Measurements from ENCODE around the gene NUMB. TPM values are rescaled to one million over a fixed set of nuclear protein-coding genes. Genes with fewer than 3 reads are reported as not detected.
A peak's percentile ranks its signal among the peaks of the same experiment; 100 is the strongest.

Gene NUMB
- total RNA-seq, 2 experiments from 2014 or later = 18.6 to 87.8 TPM

DNA sequence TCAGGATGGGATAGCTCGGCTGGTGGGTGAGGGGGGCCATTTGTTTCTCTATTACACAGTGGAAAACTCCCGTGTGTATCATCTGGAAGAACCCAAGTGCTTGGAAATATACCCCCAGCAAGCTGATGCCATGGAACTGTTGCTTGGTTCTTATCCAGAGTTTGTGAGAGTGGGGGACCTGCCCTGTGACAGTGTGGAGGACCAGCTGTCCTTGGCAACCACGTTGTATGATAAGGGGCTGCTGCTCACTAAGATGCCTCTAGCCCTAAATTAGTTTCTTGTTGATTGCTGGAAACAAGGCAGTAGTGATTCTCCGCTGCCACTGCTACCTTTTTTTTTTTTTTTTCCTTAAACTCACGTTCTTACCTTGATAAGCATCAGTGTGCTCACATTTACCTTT, 34.3 kb upstream of the NUMB start:
- ChIA-PET CTCF (ENCODE audit: unreplicated experiment) (no interaction called here), POLR2A (no interaction called here)
- Histone ChIP-seq H3K79me2 (ENCODE audit: insufficient read depth, low read depth, low read length) (peaks cover 39% of the 10 kb centered on the region), H3K9me2 (ENCODE audit: insufficient read depth, low read length) (no peaks in the 10 kb centered on the region), H3K9me3 (ENCODE audit: low read length) (peaks cover 6% of the 10 kb centered on the region; the same call in 1 of the 2 replicates), H4K20me1 (ENCODE audit: insufficient read depth, low read length) (peaks cover 10% of the 10 kb centered on the region; the same call in 1 of the 2 replicates), H3K27ac (ENCODE audit: low read depth, low read length, poor library complexity, severe bottlenecking) (no peak overlapping the region), H3K4me3 (ENCODE audit: low read depth, low read length, poor library complexity, severe bottlenecking) (peak overlapping the region; percentile 84), H2AFZ (ENCODE audit: low read length) (no peak overlapping the region), H3K36me3 (ENCODE audit: insufficient read depth, low read length) (peaks cover 32% of the 10 kb centered on the region), H3K4me2 (ENCODE audit: low read length) (peak overlapping the region; percentile 97), H3K4me1 (ENCODE audit: insufficient read depth, low read length, poor library complexity, severe bottlenecking) (peaks cover 35% of the 10 kb centered on the region)
- BruUV-seq (replicated peaks) = no TSS peak
- intact Hi-C loops (cut with micrococcal nuclease; ENCODE audit: unreplicated experiment) = loop anchor here (5.0 kb wide), 1 partner anchor 395 kb away; the partner anchor contains the start of gene ZNF410
- no peak for TF ChIP-seq EZH2phosphoT487 (IDR thresholded peaks at IDR 0.05; ENCODE audit: borderline replicate concordance, low read depth, low read length)
- TF ChIP-seq, protein P1, sequence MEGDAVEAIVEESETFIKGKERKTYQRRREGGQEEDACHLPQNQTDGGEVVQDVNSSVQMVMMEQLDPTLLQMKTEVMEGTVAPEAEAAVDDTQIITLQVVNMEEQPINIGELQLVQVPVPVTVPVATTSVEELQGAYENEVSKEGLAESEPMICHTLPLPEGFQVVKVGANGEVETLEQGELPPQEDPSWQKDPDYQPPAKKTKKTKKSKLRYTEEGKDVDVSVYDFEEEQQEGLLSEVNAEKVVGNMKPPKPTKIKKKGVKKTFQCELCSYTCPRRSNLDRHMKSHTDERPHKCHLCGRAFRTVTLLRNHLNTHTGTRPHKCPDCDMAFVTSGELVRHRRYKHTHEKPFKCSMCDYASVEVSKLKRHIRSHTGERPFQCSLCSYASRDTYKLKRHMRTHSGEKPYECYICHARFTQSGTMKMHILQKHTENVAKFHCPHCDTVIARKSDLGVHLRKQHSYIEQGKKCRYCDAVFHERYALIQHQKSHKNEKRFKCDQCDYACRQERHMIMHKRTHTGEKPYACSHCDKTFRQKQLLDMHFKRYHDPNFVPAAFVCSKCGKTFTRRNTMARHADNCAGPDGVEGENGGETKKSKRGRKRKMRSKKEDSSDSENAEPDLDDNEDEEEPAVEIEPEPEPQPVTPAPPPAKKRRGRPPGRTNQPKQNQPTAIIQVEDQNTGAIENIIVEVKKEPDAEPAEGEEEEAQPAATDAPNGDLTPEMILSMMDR (conservative IDR thresholded peaks at IDR 0.05; ENCODE audit: low read length) = no peak
- DNase-seq (ENCODE audit: low spot score) = no peak

DNA sequence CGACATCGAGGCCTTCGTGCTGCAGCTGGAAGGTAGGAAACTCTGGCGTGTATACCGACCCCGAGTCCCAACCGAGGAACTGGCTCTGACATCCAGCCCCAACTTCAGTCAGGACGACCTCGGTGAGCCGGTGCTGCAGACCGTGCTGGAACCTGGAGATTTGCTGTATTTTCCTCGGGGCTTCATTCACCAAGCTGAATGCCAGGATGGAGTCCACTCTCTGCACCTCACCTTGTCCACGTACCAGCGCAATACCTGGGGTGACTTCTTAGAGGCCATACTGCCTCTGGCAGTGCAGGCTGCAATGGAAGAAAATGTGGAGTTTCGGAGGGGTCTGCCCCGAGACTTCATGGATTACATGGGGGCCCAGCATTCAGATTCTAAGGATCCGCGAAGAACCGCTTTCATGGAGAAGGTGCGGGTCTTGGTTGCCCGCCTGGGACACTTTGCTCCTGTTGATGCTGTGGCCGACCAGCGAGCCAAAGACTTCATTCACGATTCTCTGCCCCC, 33.8 kb upstream of the NUMB start:
- H2AFZ ChIP-seq (ENCODE audit: low read length) = no peak overlapping the region
- no peak overlapping the region for H3K27ac ChIP-seq (ENCODE audit: low read depth, low read length, poor library complexity, severe bottlenecking)
- peaks cover 10% of the 10 kb centered on the region; the same call in 1 of the 2 replicates for H4K20me1 ChIP-seq (ENCODE audit: insufficient read depth, low read length)
- CTCF ChIA-PET (ENCODE audit: unreplicated experiment) = no interaction called here
- TF ChIP-seq EZH2phosphoT487 (IDR thresholded peaks at IDR 0.05; ENCODE audit: borderline replicate concordance, low read depth, low read length) = no peak
- TF ChIP-seq, protein P1 (conservative IDR thresholded peaks at IDR 0.05; ENCODE audit: low read length) = no peak
- no TSS peak for BruUV-seq (replicated peaks)
- no peak for DNase-seq (ENCODE audit: low spot score)
- peak overlapping the region; percentile 97 for H3K4me2 ChIP-seq (ENCODE audit: low read length)
- H3K9me3 ChIP-seq (ENCODE audit: low read length) = peaks cover 6% of the 10 kb centered on the region; the same call in 1 of the 2 replicates
- peaks cover 32% of the 10 kb centered on the region for H3K36me3 ChIP-seq (ENCODE audit: insufficient read depth, low read length)
- peak overlapping the region; percentile 84 for H3K4me3 ChIP-seq (ENCODE audit: low read depth, low read length, poor library complexity, severe bottlenecking)
- H3K4me1 ChIP-seq (ENCODE audit: insufficient read depth, low read length, poor library complexity, severe bottlenecking) = peaks cover 35% of the 10 kb centered on the region
- intact Hi-C loops (cut with micrococcal nuclease; ENCODE audit: unreplicated experiment) = loop anchor here (5.0 kb wide), 1 partner anchor 395 kb away; the partner anchor contains the start of gene ZNF410
- H3K9me2 ChIP-seq (ENCODE audit: insufficient read depth, low read length) = no peaks in the 10 kb centered on the region
- peaks cover 39% of the 10 kb centered on the region for H3K79me2 ChIP-seq (ENCODE audit: insufficient read depth, low read depth, low read length)
- POLR2A ChIA-PET = no interaction called here
